OCI-LY7 (cell line): ENCODE data around the gene ITGAE. TPM values are rescaled to one million over a fixed set of nuclear protein-coding genes. Genes with fewer than 3 reads are reported as not detected.

Experiments used
- BruUV-seq: library from RNA; stranded (reverse); fragments of 400-500 nt; replicated peaks from 2 replicates; lab custom pipeline; 2021; lab: Mats Ljungman, UMichigan
- CTCF ChIA-PET: fragments of 300-600 bp; sonication (Branson Sonifier 250); formaldehyde crosslinking; loops from one replicate; lab custom pipeline; 2022; ENCODE audit warnings: antibody characterized with exemption; ENCODE audit not compliant: unreplicated experiment; lab: Charles Lee
- POLR2A ChIA-PET: fragments of 300-600 bp; sonication (Branson Sonifier 250); formaldehyde crosslinking; loops from one replicate; lab custom pipeline; 2022; ENCODE audit warnings: antibody characterized with exemption; lab: Charles Lee
- DNase-seq: peaks from one replicate; pipeline ENCODE4 v3.0.0-alpha.2; 2015; ENCODE audit warnings: low spot score
- H2AFZ ChIP-seq: fragments of 200-600 bp; sonication (generic), shearing (Covaris generic); 2 replicates; pipeline ENCODE4 v1.6.1; 2014; ENCODE audit warnings: mild to moderate bottlenecking, antibody characterized with exemption, low read length, moderate library complexity
- H3K27ac ChIP-seq: fragments of 200-600 bp; sonication (generic); 2 replicates; pipeline ENCODE4 v1.5.1; 2014; ENCODE audit warnings: mixed run types, low read depth, mild to moderate bottlenecking, moderate library complexity, low read length, inconsistent platforms; ENCODE audit not compliant: poor library complexity, severe bottlenecking
- H3K36me3 ChIP-seq: fragments of 200-600 bp; sonication (generic); 2 replicates; pipeline ENCODE4 v1.6.1; 2014; ENCODE audit warnings: mild to moderate bottlenecking, antibody characterized with exemption, low read length, moderate library complexity, mixed read lengths; ENCODE audit not compliant: insufficient read depth
- H3K4me1 ChIP-seq: fragments of 200-600 bp; sonication (generic); 2 replicates; pipeline ENCODE4 v1.5.1; 2014; ENCODE audit warnings: mild to moderate bottlenecking, low read length; ENCODE audit not compliant: insufficient read depth, poor library complexity, severe bottlenecking
- H3K4me2 ChIP-seq: fragments of 200-600 bp; sonication (generic); 2 replicates; pipeline ENCODE4 v1.6.1; 2014; ENCODE audit warnings: mild to moderate bottlenecking, low read length
- H3K4me3 ChIP-seq: fragments of 200-600 bp; sonication (generic); 2 replicates; pipeline ENCODE4 v1.5.1; 2014; ENCODE audit warnings: mild to moderate bottlenecking, low read depth, low read length; ENCODE audit not compliant: poor library complexity, severe bottlenecking
- H3K79me2 ChIP-seq: fragments of 200-600 bp; sonication (generic); 2 replicates; pipeline ENCODE4 v1.6.1; 2016; ENCODE audit warnings: low read depth, mild to moderate bottlenecking, low read length, moderate library complexity, mixed read lengths; ENCODE audit not compliant: insufficient read depth
- H3K9me2 ChIP-seq: fragments of 200-600 bp; sonication (generic); 2 replicates; pipeline ENCODE4 v1.6.1; 2016; ENCODE audit warnings: mild to moderate bottlenecking, low read length, mixed read lengths; ENCODE audit not compliant: insufficient read depth
- H3K9me3 ChIP-seq: fragments of 200-600 bp; sonication (generic); 2 replicates; pipeline ENCODE4 v1.6.1; 2014; ENCODE audit warnings: mild to moderate bottlenecking, mixed run types, low read length, mixed read lengths
- H4K20me1 ChIP-seq: fragments of 200-600 bp; sonication (generic); 2 replicates; pipeline ENCODE4 v1.6.1; 2014; ENCODE audit warnings: mild to moderate bottlenecking, antibody characterized with exemption, low read length, moderate library complexity, mixed read lengths; ENCODE audit not compliant: insufficient read depth
- CTCF ChIP-seq: fragments of 200-600 bp; sonication (generic); conservative IDR thresholded peaks from 2 replicates; pipeline ENCODE4 v1.5.1; 2014; ENCODE audit warnings: mild to moderate bottlenecking, antibody characterized with exemption, low read length, moderate library complexity, mixed read lengths
- EZH2phosphoT487 ChIP-seq: fragments of 200-600 bp; sonication (generic); IDR thresholded peaks from 2 replicates; pipeline ENCODE4 v1.6.1; 2018; ENCODE audit warnings: low read depth, borderline replicate concordance, mild to moderate bottlenecking, mixed run types, antibody characterized with exemption, low read length, moderate library complexity, mixed read lengths
- intact Hi-C: fragments of 100-400 bp; cut with micrococcal nuclease; formaldehyde crosslinking; loops from one replicate; pipeline ENCODE4 v1.10.0; 2022; ENCODE audit not compliant: unreplicated experiment
- total RNA-seq, 2 experiments: library from RNA; depleted of rRNA in 1 of 2; stranded (reverse); fragments of >200 nt in 1 of 2; shearing (Covaris generic) in 1 of 2; gene quantifications; 2 replicates each; pipeline ENCODE4 v1.2.3, GENCODE V29; 2014 to 2022

Gene ITGAE
- total RNA-seq, 2 experiments from 2014 or later: 52.2 to 61.2 TPM

- no peaks in the 10 kb centered on the region for H3K9me2 ChIP-seq
- H3K36me3 ChIP-seq: peaks cover 37% of the 10 kb centered on the region
- peaks cover 54% of the 10 kb centered on the region for H3K79me2 ChIP-seq
- intact Hi-C loops: no loop called here
- DNase-seq: peak; percentile 39
- TF ChIP-seq CTCF: 0 out of 2 replicates have a peak, but pooled peaks have one; percentile 6
- TF ChIP-seq EZH2phosphoT487: no peak
- no TSS peak for BruUV-seq
- H3K27ac ChIP-seq: peak overlapping the region; percentile 87
- peak overlapping the region; percentile 75 for H3K4me2 ChIP-seq
- H2AFZ ChIP-seq: no peak overlapping the region
- ChIA-PET POLR2A (interaction anchor here (0.6 to 4.3 kb wide), 8 partner anchors 15 to 255 kb away, joined by 3 to 22 read pairs (median 4); partner anchors contain the start of gene HASPIN), CTCF (interaction anchor here (0.6 to 1.2 kb wide), 2 partner anchors 16 to 37 kb away, joined by 3 to 4 read pairs; no protein-coding TSS in a partner anchor)
- H4K20me1 ChIP-seq: 0 out of 2 replicates have a peak, but pooled peaks cover 4% of the 10 kb centered on the region
- H3K4me1 ChIP-seq: peaks cover 44% of the 10 kb centered on the region
- peak overlapping the region; percentile 79 for H3K4me3 ChIP-seq
- peaks cover 13% of the 10 kb centered on the region; the same call in 1 of the 2 replicates for H3K9me3 ChIP-seq
Measured at GRCh38 chr17:3695129-3695722, 105.8 kb downstream of the ITGAE start.

- Histone ChIP-seq H3K9me3 (peaks cover 13% of the 10 kb centered on the region; the same call in 1 of the 2 replicates), H3K36me3 (peaks cover 49% of the 10 kb centered on the region), H3K9me2 (no peaks in the 10 kb centered on the region), H3K4me1 (peaks cover 58% of the 10 kb centered on the region), H3K4me2 (peak overlapping the region; percentile 75), H3K27ac (peak overlapping the region; percentile 87), H3K4me3 (peak overlapping the region; percentile 79), H3K79me2 (peaks cover 54% of the 10 kb centered on the region), H4K20me1 (0 out of 2 replicates have a peak, but pooled peaks cover 4% of the 10 kb centered on the region), H2AFZ (no peak overlapping the region)
- no peak for TF ChIP-seq CTCF
- TF ChIP-seq EZH2phosphoT487: no peak
- POLR2A ChIA-PET: interaction anchor here (1.1 to 4.3 kb wide), 2 partner anchors 8 to 30 kb away, joined by 4 to 22 read pairs; partner anchors contain the start of gene HASPIN
- intact Hi-C loops: loop anchor here (1.0 kb wide), 2 partner anchors 11 to 29 kb away; partner anchors contain the start of gene HASPIN
- CTCF ChIA-PET: no interaction called here
- BruUV-seq: no TSS peak
- peak; percentile 67 for DNase-seq
Measured at GRCh38 chr17:3693829-3694231, 107.2 kb downstream of the ITGAE start.
